Osteoblast (primary cell): ENCODE measurements around the gene PHETA1. TPM values are rescaled to one million over a fixed set of nuclear protein-coding genes. Genes with fewer than 3 reads are reported as not detected.

Experiments
- DNase-seq: peaks from one replicate; pipeline ENCODE4 v3.0.0; 2011; ENCODE audit warnings: low spot score, mixed read lengths; ENCODE audit not compliant: insufficient read length; ENCODE audit errors: missing footprints
- H2AFZ ChIP-seq: 2 replicates; pipeline ENCODE4 v1.6.0; 2011; ENCODE audit warnings: mild to moderate bottlenecking, low read length
- H3K27ac ChIP-seq: 2 replicates; pipeline ENCODE4 v1.5.1; 2011; ENCODE audit warnings: mild to moderate bottlenecking, low read depth, low read length, moderate library complexity
- H3K27me3 ChIP-seq: 2 replicates; pipeline ENCODE4 v1.6.0; 2012; ENCODE audit warnings: mild to moderate bottlenecking, control low read depth, inconsistent platforms, low read length, moderate library complexity; ENCODE audit not compliant: insufficient read depth
- H3K36me3 ChIP-seq: 2 replicates; pipeline ENCODE4 v1.5.1; 2011; ENCODE audit warnings: mild to moderate bottlenecking, low read length, control low read depth, moderate library complexity; ENCODE audit not compliant: insufficient read depth
- H3K4me1 ChIP-seq: 2 replicates; pipeline ENCODE4 v1.5.1; 2011; ENCODE audit warnings: mild to moderate bottlenecking, low read length, control low read depth, moderate library complexity; ENCODE audit not compliant: insufficient read depth
- H3K4me2 ChIP-seq: 2 replicates; pipeline ENCODE4 v1.6.0; 2011; ENCODE audit warnings: mild to moderate bottlenecking, low read length; ENCODE audit not compliant: insufficient read depth
- H3K4me3 ChIP-seq: fragments of 200-600 bp; sonication (generic); 3 replicates; pipeline ENCODE4 v1.5.1; 2012; ENCODE audit warnings: mild to moderate bottlenecking, low read length, inconsistent platforms; ENCODE audit not compliant: insufficient read depth
- H3K79me2 ChIP-seq: 2 replicates; pipeline ENCODE4 v1.6.0; 2012; ENCODE audit warnings: mild to moderate bottlenecking, low read length, control low read depth, inconsistent platforms; ENCODE audit not compliant: insufficient read depth
- H3K9me3 ChIP-seq: 2 replicates; pipeline ENCODE4 v1.5.1; 2011; ENCODE audit warnings: low read depth, low read length, control low read depth
- H4K20me1 ChIP-seq: 2 replicates; pipeline ENCODE4 v1.6.0; 2012; ENCODE audit warnings: mild to moderate bottlenecking, low read length, control low read depth; ENCODE audit not compliant: insufficient read depth
- CTCF ChIP-seq: IDR thresholded peaks from 2 replicates; pipeline ENCODE4 v1.5.1; 2011; ENCODE audit warnings: mild to moderate bottlenecking, low read depth, low read length, moderate library complexity; ENCODE audit errors: extremely low read depth
- total RNA-seq: library from RNA; depleted of rRNA; stranded (reverse); fragments of >200 nt; gene quantifications from 2 replicates; pipeline ENCODE4 v1.2.3, GENCODE V29; 2012

PHETA1 gene
- total RNA-seq, 1 donor: 8.3 TPM

- no peaks in the 10 kb centered on the region for H3K4me1 ChIP-seq
- no peaks in the 10 kb centered on the region for H3K36me3 ChIP-seq
- H3K9me3 ChIP-seq: no peaks in the 10 kb centered on the region
- no peak overlapping the region for H2AFZ ChIP-seq
- DNase-seq: no peak
- no peak overlapping the region for H3K4me2 ChIP-seq
- peaks cover 3% of the 10 kb centered on the region for H3K27me3 ChIP-seq
- H3K4me3 ChIP-seq: no peak overlapping the region
- no peak overlapping the region for H3K27ac ChIP-seq
- H3K79me2 ChIP-seq: no peaks in the 10 kb centered on the region
- no peak for TF ChIP-seq CTCF
- no peaks in the 10 kb centered on the region for H4K20me1 ChIP-seq
Observed at GRCh38 chr12:111328138-111328537, 40.8 kb downstream of the PHETA1 start.

- DNase-seq: no peak
- H3K27ac ChIP-seq: no peak overlapping the region
- no peak overlapping the region for H3K4me2 ChIP-seq
- H4K20me1 ChIP-seq: no peaks in the 10 kb centered on the region
- no peak overlapping the region for H2AFZ ChIP-seq
- H3K4me3 ChIP-seq: no peak overlapping the region
- H3K9me3 ChIP-seq: no peaks in the 10 kb centered on the region
- no peaks in the 10 kb centered on the region for H3K4me1 ChIP-seq
- no peaks in the 10 kb centered on the region for H3K36me3 ChIP-seq
- H3K27me3 ChIP-seq: no peaks in the 10 kb centered on the region
- H3K79me2 ChIP-seq: no peaks in the 10 kb centered on the region
- no peak for TF ChIP-seq CTCF
Observed at GRCh38 chr12:111327474-111327873, 41.4 kb downstream of the PHETA1 start.

GRCh38 chr12:111322336-111323250, 46.3 kb downstream of the PHETA1 start:
- no peak overlapping the region for H3K4me3 ChIP-seq
- no peak overlapping the region for H2AFZ ChIP-seq
- H4K20me1 ChIP-seq: no peaks in the 10 kb centered on the region
- no peak for TF ChIP-seq CTCF
- no peaks in the 10 kb centered on the region for H3K9me3 ChIP-seq
- no peak overlapping the region for H3K27ac ChIP-seq
- H3K4me1 ChIP-seq: no peaks in the 10 kb centered on the region
- DNase-seq: peak; percentile 81
- H3K4me2 ChIP-seq: no peak overlapping the region
- H3K36me3 ChIP-seq: no peaks in the 10 kb centered on the region
- H3K27me3 ChIP-seq: no peaks in the 10 kb centered on the region
- H3K79me2 ChIP-seq: no peaks in the 10 kb centered on the region

GRCh38 chr12:111321317-111321716, 47.6 kb downstream of the PHETA1 start:
- Histone ChIP-seq H3K9me3 (no peaks in the 10 kb centered on the region), H4K20me1 (no peaks in the 10 kb centered on the region), H3K27me3 (peaks cover 8% of the 10 kb centered on the region), H3K79me2 (no peaks in the 10 kb centered on the region), H3K4me3 (no peak overlapping the region), H2AFZ (no peak overlapping the region), H3K27ac (no peak overlapping the region), H3K4me1 (no peaks in the 10 kb centered on the region), H3K4me2 (no peak overlapping the region), H3K36me3 (no peaks in the 10 kb centered on the region)
- no peak for DNase-seq
- TF ChIP-seq CTCF: no peak
